Activated effector memory CD4-positive, alpha-beta T cell treated with Interleukin-2 at 50 U/mL for 16 hours (primary cell): ENCODE data around the gene ADAMTSL2.
"Not testable (repeated sequence)": the region's sequence is repeated elsewhere in the genome, so short reads cannot be mapped to it uniquely, and the experiment has no call there.

Experiments used
- DNase-seq: peaks from one replicate; pipeline ENCODE4 v3.0.0-alpha.2; 2020

Gene ADAMTSL2

DNA sequence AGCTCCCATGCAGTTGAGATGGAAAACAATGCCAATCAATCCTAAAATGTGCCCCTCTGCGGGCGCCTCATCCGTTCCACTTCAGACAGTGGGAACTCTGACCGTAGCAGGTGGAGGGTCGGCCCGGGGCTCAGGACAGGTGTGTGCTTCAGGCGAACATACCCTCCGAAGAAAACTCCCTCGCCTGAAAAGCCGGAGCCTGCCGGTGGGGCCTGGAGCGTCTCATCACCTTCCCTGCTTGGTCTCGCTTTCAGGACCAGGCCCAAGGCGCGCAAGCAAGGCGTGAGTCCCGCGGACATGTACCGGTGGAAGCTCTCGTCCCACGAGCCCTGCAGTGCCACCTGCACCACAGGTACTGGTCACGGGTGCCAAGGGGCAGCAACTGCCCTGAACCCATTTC lies 26.4 kb downstream of the ADAMTSL2 start:
- no peak for DNase-seq

- no peak for DNase-seq
Observed at GRCh38 chr9:133561976-133562554, 27.6 kb downstream of the ADAMTSL2 start.

- no peak for DNase-seq
Observed at GRCh38 chr9:133562611-133563290, 28.2 kb downstream of the ADAMTSL2 start.

DNA sequence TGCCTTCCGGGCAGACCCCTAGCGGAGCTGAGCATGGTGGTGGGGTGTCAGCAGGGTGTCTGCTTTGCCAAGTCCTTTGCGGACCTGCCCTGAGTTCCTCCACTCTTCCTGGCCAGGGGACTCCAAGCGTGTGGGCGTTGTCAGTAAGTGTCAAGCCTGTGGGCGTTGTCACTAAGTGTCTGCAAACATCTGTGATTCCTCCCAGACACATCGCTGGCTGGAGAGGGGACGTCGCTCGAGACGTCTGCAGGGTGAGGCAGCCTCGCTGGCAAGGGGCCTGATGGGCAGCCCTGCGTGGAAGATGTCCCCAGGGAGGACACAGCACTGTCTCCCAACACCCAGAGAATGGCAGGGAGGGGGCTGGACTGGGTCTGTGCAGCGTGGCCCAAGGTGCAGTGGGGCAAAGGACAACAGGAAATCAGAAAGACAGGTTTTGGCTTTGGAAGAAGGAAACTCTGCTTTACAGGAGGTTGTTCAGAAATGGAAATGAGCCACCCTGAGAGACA lies 28.8 kb downstream of the ADAMTSL2 start:
- no peak for DNase-seq

DNA sequence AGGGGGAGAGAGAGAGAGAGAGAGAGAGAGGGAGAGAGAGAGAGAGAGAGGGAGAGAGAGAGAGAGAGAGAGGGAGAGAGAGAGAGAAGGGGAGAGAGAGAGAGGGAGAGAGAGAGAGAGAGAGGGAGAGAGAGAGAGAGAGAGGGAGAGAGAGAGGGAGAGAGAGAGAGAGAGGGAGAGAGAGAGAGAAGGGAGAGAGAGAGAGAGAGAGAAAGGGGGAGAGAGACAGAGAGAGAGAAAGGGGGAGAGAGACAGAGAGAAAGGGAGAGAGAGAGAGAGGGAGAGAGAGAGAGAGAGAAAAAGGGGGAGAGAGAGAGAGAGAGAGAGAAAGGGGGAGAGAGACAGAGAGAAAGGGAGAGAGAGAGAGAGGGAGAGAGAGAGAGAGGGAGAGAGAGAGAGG lies 29.3 kb downstream of the ADAMTSL2 start:
- not testable (repeated sequence) for DNase-seq

DNA sequence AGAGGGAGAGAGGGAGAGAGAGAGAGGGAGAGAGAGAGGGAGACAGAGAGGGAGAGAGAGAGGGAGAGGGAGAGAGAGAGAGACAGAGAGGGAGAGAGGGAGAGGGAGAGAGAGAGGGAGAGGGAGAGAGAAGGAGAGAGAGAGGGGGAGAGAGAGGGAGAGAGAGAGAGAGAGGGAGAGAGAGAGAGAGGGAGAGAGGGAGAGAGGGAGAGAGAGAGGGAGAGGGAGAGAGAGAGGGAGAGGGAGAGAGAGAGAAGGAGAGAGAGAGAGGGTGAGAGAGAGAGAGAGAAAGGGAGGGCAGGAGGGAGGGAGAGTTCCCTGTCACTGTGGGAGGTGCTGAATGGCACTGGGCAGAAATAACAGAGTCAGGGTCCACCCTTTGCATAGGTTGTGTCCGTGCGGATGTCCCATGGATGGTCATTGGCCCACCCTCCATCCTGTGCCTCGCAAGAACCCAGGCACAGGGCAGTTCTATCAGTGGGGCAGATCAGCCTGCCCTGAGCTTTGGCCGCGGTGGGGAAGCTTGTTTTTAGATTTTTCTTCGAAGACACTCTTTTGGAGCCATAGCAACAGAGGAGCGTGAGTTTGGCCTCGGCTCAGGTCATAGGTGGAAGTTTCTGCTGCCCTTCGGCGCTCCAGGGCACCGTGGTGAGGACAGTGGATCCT lies 30.1 kb downstream of the ADAMTSL2 start:
- DNase-seq: no peak

DNA sequence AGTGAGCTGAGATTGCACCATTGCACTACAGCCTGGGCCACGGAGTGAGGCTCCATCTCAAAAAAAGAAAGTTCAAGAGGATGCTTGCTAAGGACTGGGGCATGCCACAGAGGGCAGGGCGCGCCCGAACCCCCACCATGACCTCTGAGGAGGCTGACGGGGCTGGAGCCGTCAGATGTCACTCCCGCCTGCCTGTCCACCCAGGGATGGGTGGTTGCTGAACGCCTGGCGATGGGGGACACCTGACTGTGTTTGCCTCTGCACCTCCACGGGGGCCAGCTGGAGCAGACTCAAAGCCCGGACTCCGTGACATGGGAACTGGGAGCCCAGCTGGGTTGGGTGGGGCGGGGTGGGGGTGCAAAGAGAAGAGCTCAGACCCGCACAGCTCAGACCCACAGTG lies 31.9 kb downstream of the ADAMTSL2 start:
- DNase-seq: no peak

DNA sequence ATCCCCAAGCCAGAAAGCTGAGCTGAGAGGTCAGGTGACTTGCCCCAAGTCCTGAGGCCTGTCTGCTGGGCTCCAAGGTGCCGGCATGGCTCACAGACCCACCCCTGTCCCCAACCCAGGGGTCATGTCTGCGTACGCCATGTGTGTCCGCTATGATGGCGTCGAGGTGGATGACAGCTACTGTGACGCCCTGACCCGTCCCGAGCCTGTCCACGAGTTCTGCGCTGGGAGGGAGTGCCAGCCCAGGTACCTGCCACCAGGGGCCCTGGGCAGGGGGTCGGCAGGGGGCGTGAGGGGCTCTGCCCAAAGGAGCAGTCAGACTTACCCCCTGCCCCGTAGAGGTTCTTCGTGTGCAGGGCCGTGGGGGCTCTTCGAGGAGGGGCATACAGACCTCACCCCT lies 32.3 kb downstream of the ADAMTSL2 start:
- no peak for DNase-seq

GRCh38 chr9:133568186-133568585 lies 33.7 kb downstream of the ADAMTSL2 start:
- DNase-seq: no peak

GRCh38 chr9:133569121-133569785 lies 34.7 kb downstream of the ADAMTSL2 start:
- no peak for DNase-seq

DNA sequence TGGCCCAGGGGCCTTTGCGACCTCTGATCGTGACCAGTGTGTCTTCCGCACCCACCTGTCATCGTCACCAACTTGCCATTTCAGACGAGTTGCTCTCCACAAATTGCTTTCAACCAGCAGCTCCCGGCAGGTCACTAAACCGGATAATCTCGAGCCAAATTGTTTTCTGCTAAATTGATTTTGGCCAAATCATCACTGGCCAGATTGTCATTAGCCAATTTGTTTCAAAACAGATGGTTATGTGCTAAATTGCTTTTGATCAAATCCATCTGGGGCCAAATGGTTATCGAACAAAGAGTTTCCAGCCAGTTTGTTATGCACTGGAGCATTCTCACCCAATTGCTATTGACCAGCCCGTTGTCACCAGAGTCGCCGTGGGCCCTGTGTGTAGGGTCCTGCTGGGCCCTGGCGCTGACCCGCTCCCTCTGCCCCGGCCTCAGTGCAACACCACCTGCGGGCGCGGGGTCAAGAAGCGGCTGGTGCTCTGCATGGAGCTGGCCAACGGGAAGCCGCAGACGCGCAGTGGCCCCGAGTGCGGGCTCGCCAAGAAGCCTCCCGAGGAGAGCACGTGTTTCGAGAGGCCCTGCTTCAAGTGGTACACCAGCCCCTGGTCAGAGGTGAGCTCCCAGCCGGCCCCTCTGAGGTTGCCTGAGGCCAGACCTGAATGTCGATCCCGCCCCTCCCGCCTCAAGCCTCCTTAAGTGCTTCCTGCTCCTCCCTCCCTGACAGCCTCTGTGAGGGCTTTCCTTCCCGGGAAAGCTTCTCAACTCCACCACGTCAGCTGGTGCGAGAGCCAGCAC lies 35.6 kb downstream of the ADAMTSL2 start:
- DNase-seq: no peak

DNA sequence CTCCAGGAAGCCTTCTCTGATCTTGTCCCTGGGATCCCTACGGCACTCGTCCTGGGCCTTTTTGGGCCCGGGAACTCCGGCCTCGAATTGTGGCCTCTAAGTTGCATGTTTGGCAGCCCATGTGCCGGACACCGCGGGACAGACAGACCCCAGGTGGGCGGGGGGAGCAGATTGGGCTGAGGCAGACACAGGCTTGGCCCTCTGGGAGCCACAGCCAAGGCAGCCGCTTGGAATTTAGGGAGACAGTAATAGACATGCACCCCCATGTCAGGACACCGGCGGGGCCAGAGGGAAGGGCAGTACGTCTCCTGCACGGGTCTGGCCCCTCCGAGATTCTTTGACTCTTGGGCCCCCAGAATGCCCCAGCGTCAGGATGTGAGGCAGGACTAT lies 36.2 kb downstream of the ADAMTSL2 start:
- DNase-seq: no peak

GRCh38 chr9:133571391-133571890 lies 36.9 kb downstream of the ADAMTSL2 start:
- DNase-seq: no peak

DNA sequence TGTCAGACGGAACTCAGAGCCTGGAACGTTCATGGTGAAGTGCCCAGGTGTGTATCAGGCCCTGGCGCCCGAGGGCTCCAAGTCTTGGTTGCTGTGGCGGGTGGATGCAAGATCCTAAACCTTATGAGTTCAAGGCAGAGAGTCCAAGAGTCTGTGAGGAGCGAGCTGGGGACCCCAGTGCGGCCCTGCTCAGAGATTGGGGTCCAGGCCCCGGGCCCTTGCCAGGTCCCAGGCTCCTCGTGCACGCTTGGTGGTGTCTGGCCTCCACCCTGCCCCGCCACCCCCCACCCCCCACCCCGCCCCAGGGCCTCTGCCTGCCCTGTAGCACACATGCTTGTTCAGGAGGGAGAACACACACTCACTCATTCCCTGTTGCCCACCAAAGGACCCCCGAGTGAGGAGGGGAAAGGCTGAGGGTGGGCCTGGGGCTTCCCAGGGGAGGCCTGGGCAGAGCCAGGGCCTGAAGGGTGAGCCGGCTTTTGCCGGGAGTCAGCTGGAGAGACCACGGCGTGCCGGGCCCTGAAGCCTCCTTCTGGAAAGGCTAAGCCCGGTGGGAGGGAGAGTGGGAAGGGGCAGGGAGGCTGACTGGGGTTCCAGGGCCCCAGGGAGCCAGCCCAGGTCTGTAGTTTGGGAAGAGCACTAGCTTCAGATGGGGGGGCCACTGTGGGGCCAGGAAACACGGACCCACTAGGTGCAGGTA lies 37.5 kb downstream of the ADAMTSL2 start:
- DNase-seq: no peak

- no peak for DNase-seq
Observed at GRCh38 chr9:133572821-133573361, 38.4 kb downstream of the ADAMTSL2 start.

DNA sequence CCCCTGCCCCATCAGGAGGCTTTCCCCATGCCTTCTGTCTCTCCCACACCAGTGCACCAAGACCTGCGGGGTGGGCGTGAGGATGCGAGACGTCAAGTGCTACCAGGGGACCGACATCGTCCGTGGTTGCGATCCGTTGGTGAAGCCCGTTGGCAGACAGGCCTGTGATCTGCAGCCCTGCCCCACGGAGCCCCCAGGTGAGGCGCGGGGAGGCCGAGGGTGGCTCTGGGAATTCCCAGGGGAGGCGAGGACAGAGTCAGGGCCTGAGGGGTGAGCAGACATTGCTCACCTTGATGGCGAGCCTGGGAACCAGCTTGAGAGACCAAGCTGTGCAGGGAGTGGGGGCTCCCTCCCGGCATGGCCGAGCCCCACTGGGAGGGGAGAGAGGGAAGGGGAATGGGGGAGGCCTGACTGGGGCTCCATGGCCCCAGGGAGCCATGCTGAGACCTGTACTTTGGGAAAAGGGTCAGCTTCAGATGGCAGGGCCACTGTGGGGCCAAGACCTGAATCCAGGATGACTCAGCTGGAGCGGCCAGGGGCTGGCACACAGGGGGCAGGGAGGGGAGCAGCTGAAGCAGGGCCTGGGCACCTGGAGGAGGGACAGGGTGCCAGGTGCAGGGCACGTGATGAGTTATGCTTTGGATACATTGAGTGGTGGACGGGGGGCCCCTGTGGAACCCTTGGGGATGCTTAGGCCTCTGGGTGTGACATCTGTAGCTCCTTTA lies 39.4 kb downstream of the ADAMTSL2 start:
- DNase-seq: no peak

DNA sequence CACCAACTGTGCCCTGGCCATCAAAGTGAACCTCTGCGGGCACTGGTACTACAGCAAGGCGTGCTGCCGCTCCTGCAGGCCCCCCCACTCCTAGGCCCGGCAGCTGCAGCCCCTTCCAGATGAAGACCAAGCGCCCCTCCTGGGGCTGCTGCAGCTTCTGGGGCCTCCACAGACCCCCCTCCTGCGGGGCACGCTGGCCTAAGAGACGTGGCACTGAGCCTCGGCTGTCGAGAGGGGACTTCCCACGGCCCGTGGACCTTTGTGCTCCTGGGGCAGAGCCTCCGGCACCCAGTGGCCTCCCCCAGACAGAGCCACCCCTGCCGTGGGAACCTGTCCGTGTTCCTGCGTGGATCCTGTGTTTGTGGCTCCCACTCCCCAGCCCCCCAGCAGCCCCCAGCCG lies 40.3 kb downstream of the ADAMTSL2 start:
- no peak for DNase-seq

GRCh38 chr9:133575186-133576030 lies 40.9 kb downstream of the ADAMTSL2 start:
- DNase-seq: no peak

DNA sequence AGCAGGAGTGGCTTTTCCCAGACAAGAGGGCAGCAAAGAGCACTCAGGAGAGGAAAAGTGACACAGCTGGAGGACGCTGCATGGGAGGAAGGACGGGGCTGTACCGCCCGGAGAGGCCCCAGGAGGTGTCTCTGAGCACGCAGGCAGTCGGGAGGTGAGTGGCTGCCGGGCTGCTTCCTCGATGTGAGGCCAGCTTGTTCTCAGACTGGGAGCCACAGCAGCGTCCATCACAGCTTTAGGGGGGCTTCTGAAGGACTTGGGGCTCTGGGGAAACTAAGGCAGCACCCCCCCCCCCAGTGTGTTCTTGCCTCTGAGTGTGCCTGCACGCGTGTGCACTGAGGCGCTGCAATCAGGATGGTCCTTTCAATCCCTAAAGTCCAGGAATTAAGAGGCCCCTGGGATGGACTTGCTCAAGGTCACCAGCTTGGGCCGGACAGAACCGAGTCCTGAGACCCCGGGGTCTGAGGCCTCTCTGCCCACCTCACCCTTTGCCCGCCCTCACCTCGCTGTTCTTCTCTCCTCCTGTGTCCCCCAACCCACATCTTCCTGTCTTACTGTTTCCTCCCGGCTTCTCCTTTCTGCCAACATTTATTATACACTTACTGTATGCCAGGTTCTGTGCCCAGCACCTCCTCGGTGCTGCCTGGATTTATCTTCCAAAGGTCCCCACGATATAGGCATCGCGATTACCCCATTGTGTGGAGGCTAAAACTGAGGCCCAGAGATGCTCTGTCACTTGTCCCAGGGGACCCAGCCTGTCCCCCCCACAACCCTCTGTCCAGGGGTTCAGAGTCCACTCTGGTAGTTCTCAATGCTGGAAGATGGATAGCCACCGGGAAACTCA lies 41.7 kb downstream of the ADAMTSL2 start:
- no peak for DNase-seq
